Stomach (tissue), 9 donors: Measurements from ENCODE around the gene UBTD1. TPM values are rescaled to one million over a fixed set of nuclear protein-coding genes. Genes with fewer than 3 reads are reported as not detected.
"Not testable (repeated sequence)": the region's sequence is repeated elsewhere in the genome, so short reads cannot be mapped to it uniquely, and the experiment has no call there.

Experiments used
- DNase-seq, 2 donors: peaks; one replicate each; pipeline versions ENCODE4 v3.0.0 to v3.0.0-alpha.2; 2013 to 2019
- H3K27ac ChIP-seq, 5 donors: fragments of 200-600 bp in 4 of 5; sonication (generic) in 4 of 5; one replicate each; pipeline ENCODE4 v1.5.1; 2013 to 2019; ENCODE audit warnings: mild to moderate bottlenecking in 1 of 5, moderate library complexity in 1 of 5
- H3K27me3 ChIP-seq, 3 donors: fragments of 200-600 bp; sonication (generic); one replicate each; pipeline ENCODE4 v1.5.1; 2017 to 2019; ENCODE audit warnings: mixed run types in 1 of 3
- H3K36me3 ChIP-seq, 4 donors: fragments of 200-600 bp; sonication (generic); 1 replicate in 3 of 4; 2 replicates in 1 of 4; pipeline ENCODE4 v1.5.1; 2016 to 2019
- H3K4me1 ChIP-seq, 4 donors: fragments of 200-600 bp; sonication (generic); one replicate each; pipeline ENCODE4 v1.5.1; 2016 to 2019
- H3K4me3 ChIP-seq, 4 donors: fragments of 200-600 bp; sonication (generic) in 3 of 4; one replicate each; pipeline ENCODE4 v1.5.1; 2016 to 2019; ENCODE audit warnings: mild to moderate bottlenecking in 1 of 4
- H3K9me3 ChIP-seq, 4 donors: fragments of 200-600 bp; sonication (generic); one replicate each; pipeline ENCODE4 v1.5.1; 2016 to 2019
- EP300 ChIP-seq: sonication (generic); formaldehyde crosslinking; IDR thresholded peaks from one replicate; pipeline ENCODE4 v1.6.1; 2017; ENCODE audit warnings: antibody characterized with exemption
- POLR2A ChIP-seq, 4 donors: fragments of 450-650 bp; IDR thresholded peaks; one replicate each; pipeline ENCODE4 v1.6.1; 2016; ENCODE audit warnings: antibody characterized with exemption in 4 of 4, control low read depth in 2 of 4, mild to moderate bottlenecking in 1 of 4, moderate library complexity in 1 of 4
- POLR2AphosphoS5 ChIP-seq, 3 donors: sonication (generic); formaldehyde crosslinking; IDR thresholded peaks; one replicate each; pipeline ENCODE4 v1.6.1; 2016; ENCODE audit warnings: antibody characterized with exemption in 3 of 3
- WGBS, 5 donors: extraction: QIAGEN DNeasy Blood & Tissue Kit in 3 of 5; methylation state at CpG; one replicate each; pipeline versions ENCODE4 v1.1.5 to v1.1.7; 2013 to 2018; 5-methylcytosine and 5-hydroxymethylcytosine counted together
- intact Hi-C: fragments of 100-400 bp; cut with DNase I; formaldehyde crosslinking; loops from one replicate; pipeline ENCODE4 v1.15.1; 2023; ENCODE audit warnings: low total_unique reads
- polyA plus RNA-seq, 3 donors: library from polyadenylated mRNA; stranded (reverse); fragments of 200-250 nt; gene quantifications; one replicate each; pipeline ENCODE4 v1.2.3, GENCODE V29; 2013
- total RNA-seq, 5 donors: library from RNA; depleted of rRNA; stranded (reverse); fragments of >200 nt; gene quantifications; one replicate each; pipeline versions ENCODE4 v1.1.0 to v1.2.3, GENCODE V29; 2014 to 2016
- TF ChIP-seq, protein P1 (sequence below), 7 experiments: fragments of 450-650 bp in 4 of 7; fragments of 200-600 bp in 3 of 7; sonication (generic) in 3 of 7; IDR thresholded peaks; one replicate each; pipeline ENCODE4 v1.5.1; 2016 to 2019; ENCODE audit warnings: antibody characterized with exemption in 7 of 7, control low read depth in 2 of 7, mild to moderate bottlenecking in 1 of 7
- donor health status: healthy with polysubstance abuse.
- donor health status: Bipolar disorder and iron deficiency.
- donor health status: healthy.

The UBTD1 gene
- total and polyA plus RNA-seq, 8 donors, result 1.3 to 22.9 (median 8.1) TPM

DNA sequence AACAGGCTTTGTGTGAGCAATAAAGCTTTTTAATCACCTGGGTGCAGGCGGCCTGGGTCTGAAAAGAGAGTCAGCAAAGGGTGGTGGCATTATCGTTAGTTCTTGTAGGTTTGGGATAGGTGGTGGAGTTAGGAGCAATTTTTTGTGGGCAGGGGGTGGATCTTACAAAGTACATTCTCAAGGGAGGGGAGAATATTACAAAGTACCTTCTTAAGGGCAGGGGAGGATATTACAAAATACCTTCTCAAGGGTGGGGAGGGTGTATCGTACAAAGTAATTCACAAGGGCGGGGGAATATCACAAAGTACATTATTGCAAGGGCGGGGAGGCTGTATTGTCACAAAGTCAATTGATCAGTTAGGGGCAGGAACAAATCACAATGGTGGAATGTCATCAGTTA lies 63.6 kb downstream of the UBTD1 start:
- 93 to 97% (median 95%) methylated on average over 5 of the region's 5 CpGs for WGBS, 5 donors
- H3K9me3 ChIP-seq, DNase-seq, intact Hi-C loops, H3K36me3 ChIP-seq, H3K27me3 ChIP-seq, H3K27ac ChIP-seq, H3K4me1 ChIP-seq, H3K4me3 ChIP-seq: not testable (repeated sequence)

DNA sequence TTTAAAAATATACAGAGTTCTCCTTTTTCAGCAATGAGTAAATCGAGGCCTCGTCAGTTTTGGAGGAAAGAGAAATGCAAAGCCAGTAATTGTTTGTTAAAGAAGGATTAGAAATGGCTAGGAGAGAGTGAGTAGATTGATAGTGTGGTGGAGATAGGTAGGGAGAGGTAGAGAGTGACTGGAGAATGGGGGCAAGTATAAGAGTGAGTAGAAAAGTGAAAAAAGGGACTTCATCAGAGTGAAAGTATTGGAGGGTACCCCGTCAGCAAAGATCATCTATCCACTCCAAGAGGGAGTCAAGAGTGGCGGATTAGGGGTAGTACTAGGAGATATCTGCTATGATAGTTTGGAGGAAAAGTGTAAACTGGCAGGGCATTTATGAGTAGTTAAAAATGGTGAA lies 64.6 kb downstream of the UBTD1 start:
- no peak overlapping the region for H3K4me3 ChIP-seq
- no peaks in the 10 kb centered on the region for H3K27me3 ChIP-seq
- no peaks in the 10 kb centered on the region for H3K9me3 ChIP-seq
- 92 to 97% (median 95%) methylated on average over 4 of the region's 4 CpGs for WGBS, 5 donors
- no peak for DNase-seq
- TF ChIP-seq EP300 (no peak), POLR2A (IDR thresholded peaks at IDR 0.05) (no peak)
- TF ChIP-seq, protein P1, sequence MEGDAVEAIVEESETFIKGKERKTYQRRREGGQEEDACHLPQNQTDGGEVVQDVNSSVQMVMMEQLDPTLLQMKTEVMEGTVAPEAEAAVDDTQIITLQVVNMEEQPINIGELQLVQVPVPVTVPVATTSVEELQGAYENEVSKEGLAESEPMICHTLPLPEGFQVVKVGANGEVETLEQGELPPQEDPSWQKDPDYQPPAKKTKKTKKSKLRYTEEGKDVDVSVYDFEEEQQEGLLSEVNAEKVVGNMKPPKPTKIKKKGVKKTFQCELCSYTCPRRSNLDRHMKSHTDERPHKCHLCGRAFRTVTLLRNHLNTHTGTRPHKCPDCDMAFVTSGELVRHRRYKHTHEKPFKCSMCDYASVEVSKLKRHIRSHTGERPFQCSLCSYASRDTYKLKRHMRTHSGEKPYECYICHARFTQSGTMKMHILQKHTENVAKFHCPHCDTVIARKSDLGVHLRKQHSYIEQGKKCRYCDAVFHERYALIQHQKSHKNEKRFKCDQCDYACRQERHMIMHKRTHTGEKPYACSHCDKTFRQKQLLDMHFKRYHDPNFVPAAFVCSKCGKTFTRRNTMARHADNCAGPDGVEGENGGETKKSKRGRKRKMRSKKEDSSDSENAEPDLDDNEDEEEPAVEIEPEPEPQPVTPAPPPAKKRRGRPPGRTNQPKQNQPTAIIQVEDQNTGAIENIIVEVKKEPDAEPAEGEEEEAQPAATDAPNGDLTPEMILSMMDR (IDR thresholded peaks at IDR 0.05), result no peak
- peaks cover 0 to 7% (median 5%) of the 10 kb centered on the region in 4 donors for H3K36me3 ChIP-seq
- H3K4me1 ChIP-seq, result no peaks in the 10 kb centered on the region
- intact Hi-C loops, result no loop called here
- H3K27ac ChIP-seq, result no peak overlapping the region

DNA sequence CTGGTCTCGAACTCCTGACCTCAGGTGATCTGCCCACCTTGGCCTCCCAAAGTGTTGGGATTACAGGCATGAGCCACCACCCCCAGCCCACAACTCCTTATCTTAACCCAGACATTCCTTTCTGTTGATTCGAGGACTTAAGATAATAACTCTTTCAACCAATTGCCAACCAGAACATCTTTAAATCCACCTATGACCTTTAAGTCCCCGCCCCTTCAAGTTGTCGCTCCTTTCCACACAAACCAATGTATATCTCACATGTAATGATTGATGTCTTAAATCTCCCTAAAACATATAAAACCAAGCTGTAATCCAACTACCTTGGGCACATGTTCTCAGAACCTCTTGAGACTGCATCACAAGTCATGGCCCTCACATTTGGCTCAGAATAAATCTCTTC lies 66.1 kb downstream of the UBTD1 start:
- no peaks in the 10 kb centered on the region for H3K27me3 ChIP-seq
- 81 to 86% (median 85%) methylated on average over 4 of the region's 4 CpGs for WGBS, 5 donors
- H3K4me3 ChIP-seq, result no peak overlapping the region
- no peak for TF ChIP-seq POLR2AphosphoS5 (IDR thresholded peaks at IDR 0.05)
- TF ChIP-seq, protein P1 (IDR thresholded peaks at IDR 0.05), result no peak
- no peak for TF ChIP-seq EP300
- no peak for TF ChIP-seq POLR2A (IDR thresholded peaks at IDR 0.05)
- H3K9me3 ChIP-seq, result no peaks in the 10 kb centered on the region
- no peak for DNase-seq
- no peak overlapping the region for H3K27ac ChIP-seq
- H3K36me3 ChIP-seq, result peaks cover 0 to 21% (median 20%) of the 10 kb centered on the region in 4 donors
- no peaks in the 10 kb centered on the region for H3K4me1 ChIP-seq
- intact Hi-C loops, result no loop called here

- Histone ChIP-seq H3K27me3 (no peaks in the 10 kb centered on the region), H3K27ac (no peak overlapping the region), H3K36me3 (peaks cover 8 to 38% (median 34%) of the 10 kb centered on the region in 4 donors), H3K9me3 (no peaks in the 10 kb centered on the region), H3K4me1 (peaks cover 0 to 11% (median 5%) of the 10 kb centered on the region in 4 donors), H3K4me3 (no peak overlapping the region)
- 46 to 72% (median 65%) methylated on average over 2 of the region's 2 CpGs for WGBS, 5 donors
- DNase-seq, result no peak
- intact Hi-C loops, result no loop called here
- TF ChIP-seq POLR2A (IDR thresholded peaks at IDR 0.05) (no peak), POLR2AphosphoS5 (IDR thresholded peaks at IDR 0.05) (no peak), EP300 (no peak)
- TF ChIP-seq, protein P1 (IDR thresholded peaks at IDR 0.05), result no peak
Observed at GRCh38 chr10:97566336-97566996, 67.7 kb downstream of the UBTD1 start.

DNA sequence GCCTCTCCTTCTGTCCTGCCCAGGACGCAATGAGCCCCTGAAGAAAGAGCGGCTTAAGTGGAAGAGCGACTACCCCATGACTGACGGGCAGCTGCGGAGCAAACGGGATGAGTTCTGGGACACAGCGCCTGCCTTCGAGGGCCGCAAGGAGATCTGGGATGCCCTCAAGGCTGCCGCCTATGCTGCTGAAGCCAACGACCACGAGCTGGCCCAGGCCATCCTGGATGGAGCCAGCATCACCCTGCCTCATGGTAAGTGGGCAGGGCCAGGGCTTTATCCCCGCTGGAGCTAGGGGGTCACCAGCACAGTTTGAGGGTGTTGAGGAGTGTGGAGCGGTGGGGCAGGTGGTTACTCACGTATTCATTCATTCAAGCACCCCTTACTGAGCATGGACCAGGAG lies 69.2 kb downstream of the UBTD1 start:
- H3K27ac ChIP-seq, result no peak overlapping the region
- intact Hi-C loops, result no loop called here
- H3K9me3 ChIP-seq, result no peaks in the 10 kb centered on the region
- H3K27me3 ChIP-seq, result no peaks in the 10 kb centered on the region
- H3K36me3 ChIP-seq, result peaks cover 8 to 40% (median 34%) of the 10 kb centered on the region in 4 donors
- WGBS, 5 donors, result 92 to 95% (median 94%) methylated on average over 15 of the region's 15 CpGs
- DNase-seq, result no peak
- peaks cover 12 to 23% (median 17%) of the 10 kb centered on the region in 4 donors for H3K4me1 ChIP-seq
- no peak overlapping the region for H3K4me3 ChIP-seq
- TF ChIP-seq POLR2A (IDR thresholded peaks at IDR 0.05) (no peak), POLR2AphosphoS5 (IDR thresholded peaks at IDR 0.05) (no peak), EP300 (no peak)
- TF ChIP-seq, protein P1 (IDR thresholded peaks at IDR 0.05), result no peak
